GM19452 (cell line): Measurements from ENCODE around the gene YARS1.

Experiments
- ATAC-seq: cut with Tn5 transposase; IDR thresholded peaks from one replicate; pipeline ENCODE4 v1.9.1; 2021; ENCODE audit not compliant: unreplicated experiment

Gene YARS1

GRCh38 chr1:32766328-32766972 lies 50.7 kb downstream of the YARS1 start:
- ATAC-seq, result no peak

- ATAC-seq, result no peak
Measured at GRCh38 chr1:32765570-32766327, 51.4 kb downstream of the YARS1 start.

GRCh38 chr1:32764826-32765569 lies 52.2 kb downstream of the YARS1 start:
- no peak for ATAC-seq

GRCh38 chr1:32763221-32763620 lies 53.9 kb downstream of the YARS1 start:
- no peak for ATAC-seq

- ATAC-seq, result no peak
Measured at GRCh38 chr1:32761936-32762335, 55.2 kb downstream of the YARS1 start.

- ATAC-seq, result no peak
Measured at GRCh38 chr1:32761253-32761877, 55.8 kb downstream of the YARS1 start.

GRCh38 chr1:32759997-32760623 lies 57.0 kb downstream of the YARS1 start:
- ATAC-seq, result no peak

GRCh38 chr1:32759521-32759981 lies 57.6 kb downstream of the YARS1 start:
- no peak for ATAC-seq

- no peak for ATAC-seq
Measured at GRCh38 chr1:32758795-32759430, 58.2 kb downstream of the YARS1 start.

GRCh38 chr1:32758177-32758794 lies 58.9 kb downstream of the YARS1 start:
- ATAC-seq, result no peak

- no peak for ATAC-seq
Measured at GRCh38 chr1:32757213-32757895, 59.8 kb downstream of the YARS1 start.

- ATAC-seq, result no peak
Measured at GRCh38 chr1:32755810-32756159, 61.4 kb downstream of the YARS1 start.

GRCh38 chr1:32755098-32755809 lies 61.9 kb downstream of the YARS1 start:
- no peak for ATAC-seq

- no peak for ATAC-seq
Measured at GRCh38 chr1:32754317-32755097, 62.7 kb downstream of the YARS1 start.

- ATAC-seq, result peak; percentile 81
Measured at GRCh38 chr1:32753532-32754316, 63.4 kb downstream of the YARS1 start.

GRCh38 chr1:32749771-32750170 lies 67.4 kb downstream of the YARS1 start:
- ATAC-seq, result no peak

GRCh38 chr1:32749332-32749731 lies 67.8 kb downstream of the YARS1 start:
- ATAC-seq, result no peak
